Fibroblast of mammary gland (primary cell): ENCODE results near the gene TSPAN7.

Source experiments
- DNase-seq: peaks from one replicate; pipeline ENCODE4 v3.0.0-alpha.2; 2010; ENCODE audit warnings: low read depth
- H3K4me3 ChIP-seq: 2 replicates; pipeline ENCODE4 v1.5.1; 2011; ENCODE audit warnings: low read depth, mild to moderate bottlenecking, low read length, moderate library complexity; ENCODE audit not compliant: control insufficient read depth
- CTCF ChIP-seq: conservative IDR thresholded peaks from 2 replicates; pipeline ENCODE4 v1.5.1; 2011; ENCODE audit warnings: low read depth, low read length, inconsistent platforms; ENCODE audit not compliant: control insufficient read depth, insufficient read depth

Gene TSPAN7

GRCh38 chrX:38601866-38602265, 40.5 kb downstream of the TSPAN7 start:
- no peak overlapping the region for H3K4me3 ChIP-seq
- no peak for TF ChIP-seq CTCF
- no peak for DNase-seq

- DNase-seq, result no peak
- no peak overlapping the region for H3K4me3 ChIP-seq
- no peak for TF ChIP-seq CTCF
Observed at GRCh38 chrX:38606821-38607220, 45.5 kb downstream of the TSPAN7 start.

GRCh38 chrX:38607976-38608375, 46.6 kb downstream of the TSPAN7 start:
- TF ChIP-seq CTCF, result no peak
- DNase-seq, result no peak
- H3K4me3 ChIP-seq, result no peak overlapping the region

GRCh38 chrX:38610849-38611248, 49.5 kb downstream of the TSPAN7 start:
- TF ChIP-seq CTCF, result no peak
- DNase-seq, result no peak
- H3K4me3 ChIP-seq, result no peak overlapping the region

- no peak for TF ChIP-seq CTCF
Observed at GRCh38 chrX:38612281-38612680, 50.9 kb downstream of the TSPAN7 start.

GRCh38 chrX:38614485-38614884, 53.1 kb downstream of the TSPAN7 start:
- TF ChIP-seq CTCF, result no peak
- no peak overlapping the region for H3K4me3 ChIP-seq
- DNase-seq, result no peak

More at GRCh38 chrX:38612281-38612680, 50.9 kb downstream of the TSPAN7 start:
- no peak for DNase-seq
- H3K4me3 ChIP-seq, result no peak overlapping the region

- no peak for DNase-seq
- H3K4me3 ChIP-seq, result no peak overlapping the region
- TF ChIP-seq CTCF, result no peak
Observed at GRCh38 chrX:38616904-38617303, 55.6 kb downstream of the TSPAN7 start.
